GM12878 (cell line): Measurements from ENCODE around the gene ZNF827. TPM values are rescaled to one million over a fixed set of nuclear protein-coding genes. Genes with fewer than 3 reads are reported as not detected.

ENCODE experiments used
- ATAC-seq: fragments of 200-7000 bp; cut with Tn5 transposase; 3 replicates; pipeline ENCODE4 v1.9.1; 2020; ENCODE audit warnings: mild to moderate bottlenecking, moderate library complexity
- BruUV-seq: library from RNA; stranded (reverse); fragments of 400-500 nt; replicated peaks from 2 replicates; lab custom pipeline; 2021; lab: Mats Ljungman, UMichigan
- CTCF ChIA-PET: fragments of 300-600 bp; sonication (Branson Sonifier 250); formaldehyde crosslinking; extraction: SDS; loops from one replicate; lab custom pipeline; 2021; ENCODE audit warnings: inconsistent platforms; lab: Yijun Ruan, JAX
- POLR2A ChIA-PET: fragments of 350-600 bp; formaldehyde crosslinking; extraction: SDS; loops from one replicate; lab custom pipeline; 2021; ENCODE audit warnings: inconsistent platforms; lab: Charles Lee
- RAD21 ChIA-PET: fragments of 300-600 bp; sonication (Branson Sonifier 250); formaldehyde crosslinking; loops from one replicate; lab custom pipeline; 2023; ENCODE audit warnings: antibody characterized with exemption; ENCODE audit not compliant: unreplicated experiment; lab: Charles Lee
- SMC1A ChIA-PET: fragments of 300-600 bp; sonication (Branson Sonifier 250); formaldehyde crosslinking; loops from one replicate; lab custom pipeline; 2023; ENCODE audit not compliant: unreplicated experiment, uncharacterized antibody; lab: Charles Lee
- DNase-seq: peaks from one replicate; pipeline ENCODE4 v3.0.0-alpha.2; 2011; ENCODE audit warnings: low read depth, low spot score
- FAIRE-seq: peaks from 3 replicates; lab custom pipeline; 2011; peaks lifted over from hg19 to GRCh38; lab: Jason Lieb, UNC
- H2AFZ ChIP-seq: 2 replicates; pipeline ENCODE4 v1.6.0; 2011; ENCODE audit warnings: low read depth, low read length, control low read depth; ENCODE audit not compliant: control insufficient read depth
- H3K27ac ChIP-seq: 2 replicates; pipeline ENCODE4 v1.5.1; 2011; ENCODE audit warnings: control low read depth; ENCODE audit not compliant: control insufficient read depth, insufficient read depth
- H3K27me3 ChIP-seq, 2 experiments: replicated peaks in 1 of 2; 2 replicates each; pipeline versions ENCODE4 v1.6.0 to v1.6.1; 2011; ENCODE audit warnings: low read length in 1 of 2; ENCODE audit not compliant: control insufficient read depth in 2 of 2, insufficient read depth in 2 of 2
- H3K36me3 ChIP-seq, 2 experiments: 2 replicates each; pipeline ENCODE4 v1.5.1; 2011; ENCODE audit warnings: low read length in 1 of 2; ENCODE audit not compliant: control insufficient read depth in 2 of 2, insufficient read depth in 2 of 2
- H3K4me1 ChIP-seq: 2 replicates; pipeline ENCODE4 v1.6.1; 2011; ENCODE audit warnings: mild to moderate bottlenecking, low read length, moderate library complexity, mixed read lengths; ENCODE audit not compliant: control insufficient read depth, insufficient read depth
- H3K4me2 ChIP-seq: 2 replicates; pipeline ENCODE4 v1.6.0; 2011; ENCODE audit warnings: control low read depth; ENCODE audit not compliant: control insufficient read depth, insufficient read depth
- H3K4me3 ChIP-seq: fragments of 200-600 bp; sonication (generic); 2 replicates; pipeline ENCODE4 v1.5.1; 2016
- H3K79me2 ChIP-seq: 2 replicates; pipeline ENCODE4 v1.6.0; 2011; ENCODE audit warnings: low read length; ENCODE audit not compliant: control insufficient read depth, insufficient read depth
- H3K9ac ChIP-seq: 2 replicates; pipeline ENCODE4 v1.8.0; 2011; ENCODE audit warnings: low read length, control low read depth, mixed read lengths; ENCODE audit not compliant: control insufficient read depth, insufficient read depth
- H3K9me3 ChIP-seq: replicated peaks from 3 replicates; pipeline ENCODE4 v1.5.1; 2011; ENCODE audit warnings: mild to moderate bottlenecking, low read length; ENCODE audit not compliant: control insufficient read depth, insufficient read depth
- H4K20me1 ChIP-seq: 2 replicates; pipeline ENCODE4 v1.6.0; 2011; ENCODE audit not compliant: control insufficient read depth, insufficient read depth
- BCLAF1 ChIP-seq: fragments of 450-650 bp; IDR thresholded peaks from 2 replicates; pipeline ENCODE4 v1.6.1; 2017; ENCODE audit warnings: antibody characterized with exemption, mild to moderate bottlenecking, moderate library complexity
- BHLHE40 ChIP-seq, 2 experiments: fragments of 450-650 bp in 1 of 2; IDR thresholded peaks; 2 replicates each; pipeline ENCODE4 v1.6.1; 2011 to 2017; ENCODE audit warnings: low read depth in 2 of 2, borderline replicate concordance in 1 of 2, improper control_type of control experiment in 1 of 2, low read length in 1 of 2, mild to moderate bottlenecking in 1 of 2
- E2F8 ChIP-seq: fragments of 450-650 bp; IDR thresholded peaks from 2 replicates; pipeline ENCODE4 v1.6.1; 2018; ENCODE audit warnings: mild to moderate bottlenecking, low read depth, moderate library complexity; ENCODE audit not compliant: partially characterized antibody
- EGR1 ChIP-seq, 2 experiments: IDR thresholded peaks; 1 replicate in 1 of 2; 2 replicates in 1 of 2; pipeline ENCODE4 v1.6.1; 2011 to 2012; ENCODE audit warnings: low read depth in 2 of 2, low read length in 2 of 2, borderline replicate concordance in 1 of 2, mild to moderate bottlenecking in 1 of 2, moderate library complexity in 1 of 2
- HCFC1 ChIP-seq: fragments of 150-350 bp; IDR thresholded peaks from 2 replicates; pipeline ENCODE4 v1.6.1; 2014; ENCODE audit warnings: low read length
- IRF3 ChIP-seq: fragments of 450-650 bp; IDR thresholded peaks from 2 replicates; pipeline ENCODE4 v1.6.1; 2014; ENCODE audit warnings: mild to moderate bottlenecking
- JUND ChIP-seq: IDR thresholded peaks from 2 replicates; pipeline ENCODE4 v1.6.1; 2012; ENCODE audit warnings: low read depth, mild to moderate bottlenecking, low read length, improper control_type of control experiment, moderate library complexity
- MTA2 ChIP-seq: fragments of 450-650 bp; IDR thresholded peaks from 2 replicates; pipeline ENCODE4 v1.6.1; 2016; ENCODE audit warnings: low read depth, mild to moderate bottlenecking, moderate library complexity
- NR2C1 ChIP-seq: fragments of 450-650 bp; IDR thresholded peaks from 2 replicates; pipeline ENCODE4 v1.6.1; 2017; ENCODE audit warnings: antibody characterized with exemption, mild to moderate bottlenecking, moderate library complexity
- NR2F1 ChIP-seq: fragments of 450-650 bp; conservative IDR thresholded peaks from 2 replicates; pipeline ENCODE4 v1.6.1; 2017; ENCODE audit warnings: mild to moderate bottlenecking
- NRF1 ChIP-seq: conservative IDR thresholded peaks from 2 replicates; pipeline ENCODE4 v1.6.1; 2011; ENCODE audit warnings: mild to moderate bottlenecking, low read depth, low read length, improper control_type of control experiment
- PAX8 ChIP-seq: fragments of 450-650 bp; IDR thresholded peaks from 2 replicates; pipeline ENCODE4 v1.6.1; 2017; ENCODE audit warnings: mild to moderate bottlenecking, moderate library complexity
- POLR2AphosphoS2 ChIP-seq: IDR thresholded peaks from 2 replicates; pipeline ENCODE4 v1.6.1; 2011; ENCODE audit warnings: low read depth, mild to moderate bottlenecking, low read length, improper control_type of control experiment, moderate library complexity
- RUNX3 ChIP-seq: IDR thresholded peaks from 2 replicates; pipeline ENCODE4 v1.6.1; 2012; ENCODE audit warnings: low read length, inconsistent platforms
- ZNF24 ChIP-seq: fragments of 450-650 bp; IDR thresholded peaks from 2 replicates; pipeline ENCODE4 v1.6.1; 2017; ENCODE audit warnings: antibody characterized with exemption, mild to moderate bottlenecking
- ZNF622 ChIP-seq: fragments of 450-650 bp; IDR thresholded peaks from 2 replicates; pipeline ENCODE4 v1.6.1; 2017; ENCODE audit warnings: mild to moderate bottlenecking, inconsistent platforms
- WGBS: methylation state at CpG from one replicate; pipeline ENCODE4 v1.1.6; 2016; ENCODE audit warnings: low lambda C conversion rate; ENCODE audit not compliant: insufficient replicate concordance, insufficient coverage; ENCODE audit errors: missing lambda C conversion rate; 5-methylcytosine and 5-hydroxymethylcytosine counted together
- in situ Hi-C: fragments of 300-500 bp; cut with MboI; formaldehyde crosslinking; loops from 9 replicates; pipeline ENCODE4 v1.14.3; 2018; ENCODE audit warnings: mixed read lengths
- intact Hi-C: fragments of 100-400 bp; cut with micrococcal nuclease; formaldehyde crosslinking; loops from one replicate; pipeline ENCODE4 v1.14.2; 2022; ENCODE audit not compliant: unreplicated experiment
- polyA plus RNA-seq, 11 experiments: library from polyadenylated mRNA; depleted of rRNA in 4 of 11; unstranded in 6 of 11; stranded (reverse) in 5 of 11; fragments of >200 nt; fragmentation: Nextera tagmentation in 4 of 11; fragmentation: Illumina TruSeq in 1 of 11; extraction: Ambion mirVana in 4 of 11; extraction: Trizol in 1 of 11; gene quantifications; 1 replicate in 1 of 11; 2 replicates in 10 of 11; pipeline versions ENCODE4 v1.2.1 to v1.2.3, GENCODE V29; 2011 to 2016; ENCODE audit warnings: inconsistent platforms in 2 of 11, missing spikeins in 2 of 11, low read depth in 1 of 11
- total RNA-seq, 4 experiments: library from RNA; depleted of rRNA in 3 of 4; stranded (reverse); fragments of >200 nt in 3 of 4; fragmentation: Illumina TruSeq in 1 of 4; extraction: Trizol in 1 of 4; gene quantifications; 2 replicates each; pipeline versions ENCODE4 v1.2.1 to v1.2.3, GENCODE V29; 2013 to 2021

Gene ZNF827
- total and polyA plus RNA-seq, 10 of the 15 experiments (the other 5 are each of a cell fraction or from before 2014, with no cell fraction given): 3.8 to 31.5 (median 13.6) TPM

DNA sequence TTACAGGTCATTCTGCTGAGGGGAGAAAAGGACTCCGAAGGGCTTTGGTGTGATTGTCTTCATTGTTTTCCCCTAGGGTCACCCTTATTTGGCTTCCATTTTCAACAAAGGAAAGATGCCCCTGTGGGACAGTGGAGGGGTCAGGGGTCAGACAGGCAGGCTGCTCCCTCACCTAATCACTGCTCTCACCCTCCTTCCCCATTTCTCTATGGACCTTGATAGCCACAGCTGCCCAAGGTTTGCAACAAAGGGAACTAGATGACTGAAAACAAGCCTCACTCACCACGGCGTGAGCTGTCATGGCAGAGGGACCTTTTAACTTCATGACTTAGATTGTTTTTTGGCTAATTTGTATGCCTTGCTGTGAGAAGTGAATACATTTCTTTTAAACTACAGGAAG, 218.0 kb downstream of the ZNF827 start:
- Histone ChIP-seq H3K27ac (peak overlapping the region; percentile 28; the same call in 1 of the 2 replicates), H3K79me2 (no peaks in the 10 kb centered on the region), H3K36me3 (no peaks in the 10 kb centered on the region), H4K20me1 (no peaks in the 10 kb centered on the region), H2AFZ (peak overlapping the region; percentile 41), H3K27me3 (no peaks in the 10 kb centered on the region), H3K4me3 (no peak overlapping the region), H3K9me3 (no peaks in the 10 kb centered on the region), H3K4me1 (peaks cover 10% of the 10 kb centered on the region), H3K9ac (no peak overlapping the region), H3K4me2 (peak overlapping the region; percentile 30)
- in situ Hi-C loops: no loop called here
- BruUV-seq: no TSS peak
- CTCF ChIA-PET: interaction anchor here (1.7 kb wide), 1 partner anchor 104 kb away, joined by 4 read pairs; no protein-coding TSS in a partner anchor
- DNase-seq: no peak
- WGBS: 50% methylated on average over 3 of the region's 3 CpGs
- peak; percentile 61 for ATAC-seq
- RAD21 ChIA-PET: interaction anchor here (0.5 to 1.9 kb wide), 6 partner anchors 11 to 532 kb away, joined by 3 to 8 read pairs (median 3); no protein-coding TSS in a partner anchor
- intact Hi-C loops: no loop called here
- POLR2A ChIA-PET: interaction anchor here (1.1 kb wide), 1 partner anchor 101 kb away, joined by 4 read pairs; the partner anchor contains the start of gene MMAA
- FAIRE-seq: no peak
- SMC1A ChIA-PET: interaction anchor here (0.8 to 1.4 kb wide), 5 partner anchors 10 to 110 kb away, joined by 3 to 5 read pairs (median 3); no protein-coding TSS in a partner anchor
- TF ChIP-seq IRF3 (no peak), EGR1 (IDR thresholded peaks at IDR 0.05; ENCODE audit: borderline replicate concordance in 1 of 2, low read depth in 2 of 2, low read length in 2 of 2) (no peak), PAX8 (no peak), BCLAF1 (no peak), BHLHE40 (IDR thresholded peaks at IDR 0.05; ENCODE audit: borderline replicate concordance in 1 of 2, low read depth in 2 of 2, low read length in 1 of 2) (no peak), MTA2 (no peak), HCFC1 (no peak), NR2C1 (peak; percentile 43; the same call in 1 of the 2 replicates), E2F8 (no peak), RUNX3 (0 out of 2 replicates have a peak, but pooled peaks have one; percentile 2), ZNF622 (no peak), NR2F1 (peak; percentile 79), POLR2AphosphoS2 (no peak), NRF1 (no peak), JUND (no peak), ZNF24 (no peak)
